Measurements from ENCODE around the gene FGF8.

DNA sequence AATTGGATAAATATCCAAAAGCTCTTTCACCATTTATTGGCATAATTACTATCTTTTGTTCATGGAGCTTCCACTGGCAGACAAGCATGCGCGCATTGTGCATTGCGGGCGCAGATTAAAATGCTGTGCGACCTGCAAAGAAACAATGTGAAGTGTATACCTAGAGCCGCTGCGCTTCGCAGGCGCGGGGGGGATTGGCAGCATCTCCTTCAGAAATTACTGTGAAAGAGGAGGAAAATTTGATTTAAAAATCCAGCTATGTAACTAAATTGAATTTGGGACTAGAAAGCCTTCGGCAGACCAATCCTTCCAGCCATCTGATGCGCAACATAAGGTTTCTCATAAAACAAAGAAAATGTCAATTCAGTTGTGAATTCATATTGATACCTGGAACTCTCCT is 17.6 kb upstream of the FGF8 start:
- TF ChIP-seq JUND (IDR thresholded peaks at IDR 0.05) (no peak), RAD21 (IDR thresholded peaks at IDR 0.05) (no peak), SP1 (IDR thresholded peaks at IDR 0.05) (no peak), EGR1 (IDR thresholded peaks at IDR 0.05; ENCODE audit: low read depth in 2 of 2) (no peak)
- TF ChIP-seq, protein P1, sequence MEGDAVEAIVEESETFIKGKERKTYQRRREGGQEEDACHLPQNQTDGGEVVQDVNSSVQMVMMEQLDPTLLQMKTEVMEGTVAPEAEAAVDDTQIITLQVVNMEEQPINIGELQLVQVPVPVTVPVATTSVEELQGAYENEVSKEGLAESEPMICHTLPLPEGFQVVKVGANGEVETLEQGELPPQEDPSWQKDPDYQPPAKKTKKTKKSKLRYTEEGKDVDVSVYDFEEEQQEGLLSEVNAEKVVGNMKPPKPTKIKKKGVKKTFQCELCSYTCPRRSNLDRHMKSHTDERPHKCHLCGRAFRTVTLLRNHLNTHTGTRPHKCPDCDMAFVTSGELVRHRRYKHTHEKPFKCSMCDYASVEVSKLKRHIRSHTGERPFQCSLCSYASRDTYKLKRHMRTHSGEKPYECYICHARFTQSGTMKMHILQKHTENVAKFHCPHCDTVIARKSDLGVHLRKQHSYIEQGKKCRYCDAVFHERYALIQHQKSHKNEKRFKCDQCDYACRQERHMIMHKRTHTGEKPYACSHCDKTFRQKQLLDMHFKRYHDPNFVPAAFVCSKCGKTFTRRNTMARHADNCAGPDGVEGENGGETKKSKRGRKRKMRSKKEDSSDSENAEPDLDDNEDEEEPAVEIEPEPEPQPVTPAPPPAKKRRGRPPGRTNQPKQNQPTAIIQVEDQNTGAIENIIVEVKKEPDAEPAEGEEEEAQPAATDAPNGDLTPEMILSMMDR (IDR thresholded peaks at IDR 0.05; ENCODE audit: low read depth, low read length, missing input control) = no peak
- TF ChIP-seq, protein P2, sequence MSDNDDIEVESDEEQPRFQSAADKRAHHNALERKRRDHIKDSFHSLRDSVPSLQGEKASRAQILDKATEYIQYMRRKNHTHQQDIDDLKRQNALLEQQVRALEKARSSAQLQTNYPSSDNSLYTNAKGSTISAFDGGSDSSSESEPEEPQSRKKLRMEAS (IDR thresholded peaks at IDR 0.05) = no peak
- TF ChIP-seq, protein P3, sequence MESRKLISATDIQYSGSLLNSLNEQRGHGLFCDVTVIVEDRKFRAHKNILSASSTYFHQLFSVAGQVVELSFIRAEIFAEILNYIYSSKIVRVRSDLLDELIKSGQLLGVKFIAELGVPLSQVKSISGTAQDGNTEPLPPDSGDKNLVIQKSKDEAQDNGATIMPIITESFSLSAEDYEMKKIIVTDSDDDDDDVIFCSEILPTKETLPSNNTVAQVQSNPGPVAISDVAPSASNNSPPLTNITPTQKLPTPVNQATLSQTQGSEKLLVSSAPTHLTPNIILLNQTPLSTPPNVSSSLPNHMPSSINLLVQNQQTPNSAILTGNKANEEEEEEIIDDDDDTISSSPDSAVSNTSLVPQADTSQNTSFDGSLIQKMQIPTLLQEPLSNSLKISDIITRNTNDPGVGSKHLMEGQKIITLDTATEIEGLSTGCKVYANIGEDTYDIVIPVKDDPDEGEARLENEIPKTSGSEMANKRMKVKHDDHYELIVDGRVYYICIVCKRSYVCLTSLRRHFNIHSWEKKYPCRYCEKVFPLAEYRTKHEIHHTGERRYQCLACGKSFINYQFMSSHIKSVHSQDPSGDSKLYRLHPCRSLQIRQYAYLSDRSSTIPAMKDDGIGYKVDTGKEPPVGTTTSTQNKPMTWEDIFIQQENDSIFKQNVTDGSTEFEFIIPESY (IDR thresholded peaks at IDR 0.05) = no peak
- TF ChIP-seq, protein P4, sequence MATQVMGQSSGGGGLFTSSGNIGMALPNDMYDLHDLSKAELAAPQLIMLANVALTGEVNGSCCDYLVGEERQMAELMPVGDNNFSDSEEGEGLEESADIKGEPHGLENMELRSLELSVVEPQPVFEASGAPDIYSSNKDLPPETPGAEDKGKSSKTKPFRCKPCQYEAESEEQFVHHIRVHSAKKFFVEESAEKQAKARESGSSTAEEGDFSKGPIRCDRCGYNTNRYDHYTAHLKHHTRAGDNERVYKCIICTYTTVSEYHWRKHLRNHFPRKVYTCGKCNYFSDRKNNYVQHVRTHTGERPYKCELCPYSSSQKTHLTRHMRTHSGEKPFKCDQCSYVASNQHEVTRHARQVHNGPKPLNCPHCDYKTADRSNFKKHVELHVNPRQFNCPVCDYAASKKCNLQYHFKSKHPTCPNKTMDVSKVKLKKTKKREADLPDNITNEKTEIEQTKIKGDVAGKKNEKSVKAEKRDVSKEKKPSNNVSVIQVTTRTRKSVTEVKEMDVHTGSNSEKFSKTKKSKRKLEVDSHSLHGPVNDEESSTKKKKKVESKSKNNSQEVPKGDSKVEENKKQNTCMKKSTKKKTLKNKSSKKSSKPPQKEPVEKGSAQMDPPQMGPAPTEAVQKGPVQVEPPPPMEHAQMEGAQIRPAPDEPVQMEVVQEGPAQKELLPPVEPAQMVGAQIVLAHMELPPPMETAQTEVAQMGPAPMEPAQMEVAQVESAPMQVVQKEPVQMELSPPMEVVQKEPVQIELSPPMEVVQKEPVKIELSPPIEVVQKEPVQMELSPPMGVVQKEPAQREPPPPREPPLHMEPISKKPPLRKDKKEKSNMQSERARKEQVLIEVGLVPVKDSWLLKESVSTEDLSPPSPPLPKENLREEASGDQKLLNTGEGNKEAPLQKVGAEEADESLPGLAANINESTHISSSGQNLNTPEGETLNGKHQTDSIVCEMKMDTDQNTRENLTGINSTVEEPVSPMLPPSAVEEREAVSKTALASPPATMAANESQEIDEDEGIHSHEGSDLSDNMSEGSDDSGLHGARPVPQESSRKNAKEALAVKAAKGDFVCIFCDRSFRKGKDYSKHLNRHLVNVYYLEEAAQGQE (IDR thresholded peaks at IDR 0.05) = no peak

All from liver (tissue), 3 donors.